ENCODE data around the gene BEND2. TPM values are rescaled to one million over a fixed set of nuclear protein-coding genes. Genes with fewer than 3 reads are reported as not detected.

The BEND2 gene
- total and polyA plus RNA-seq, 2 of the 13 experiments (the other 11 are each of a cell fraction or from before 2014, with no cell fraction given): not detected

- Histone ChIP-seq H3K79me2 (ENCODE audit: insufficient read depth, low read length) (no peaks in the 10 kb centered on the region), H3K36me3 (replicated peaks in 1 of 2; ENCODE audit: control insufficient read depth in 1 of 2, insufficient read depth in 2 of 2, low read length in 2 of 2) (no peaks in the 10 kb centered on the region), H3K4me3 (replicated peaks in 1 of 3; ENCODE audit: insufficient read depth in 1 of 3, low read depth in 2 of 3, low read length in 3 of 3) (no peak overlapping the region), H3K4me2 (ENCODE audit: low read depth, low read length) (no peak overlapping the region), H3K9me3 (ENCODE audit: low read length) (no peaks in the 10 kb centered on the region), H3K9ac (ENCODE audit: insufficient read depth, low read depth, low read length) (no peak overlapping the region), H3K27ac (ENCODE audit: extremely low read length, insufficient read depth, low read length) (no peak overlapping the region), H2AFZ (ENCODE audit: low read length) (no peak overlapping the region), H4K20me1 (ENCODE audit: insufficient read depth, low read length) (no peaks in the 10 kb centered on the region), H3K27me3 (ENCODE audit: control insufficient read depth in 1 of 2, insufficient read depth in 2 of 2, low read length in 2 of 2) (no peaks in the 10 kb centered on the region), H3K4me1 (ENCODE audit: insufficient read depth, low read length) (no peaks in the 10 kb centered on the region)
- FAIRE-seq (no peak), DNase-seq (ENCODE audit: low spot score) (no peak), ATAC-seq (no peak)
- TF ChIP-seq ZBTB46 (CRISPR knock-in tag; IDR thresholded peaks at IDR 0.05; ENCODE audit: borderline replicate concordance) (no peak), ZBTB2 (CRISPR knock-in tag; IDR thresholded peaks at IDR 0.05; ENCODE audit: low read depth) (no peak), XBP1 (CRISPR knock-in tag; IDR thresholded peaks at IDR 0.05) (no peak), NFRKB (IDR thresholded peaks at IDR 0.05) (no peak), SIN3B (IDR thresholded peaks at IDR 0.05; ENCODE audit: low read length) (no peak), POLR2A (IDR thresholded peaks at IDR 0.05; ENCODE audit: insufficient read depth in 1 of 2, low read depth in 2 of 2, low read length in 2 of 2) (no peak), MXI1 (IDR thresholded peaks at IDR 0.05; ENCODE audit: borderline replicate concordance, low read depth, low read length) (no peak), ZNF121 (CRISPR knock-in tag; IDR thresholded peaks at IDR 0.05) (no peak), RARG (CRISPR knock-in tag; IDR thresholded peaks at IDR 0.05; ENCODE audit: low read depth) (no peak), RBFOX2 (IDR thresholded peaks at IDR 0.05; ENCODE audit: low read depth, low read length) (no peak), CAMTA2 (CRISPR knock-in tag; IDR thresholded peaks at IDR 0.05; ENCODE audit: borderline replicate concordance) (no peak), ZFP41 (CRISPR knock-in tag; IDR thresholded peaks at IDR 0.05; ENCODE audit: borderline replicate concordance) (no peak), MATR3 (CRISPR knock-in tag; IDR thresholded peaks at IDR 0.05) (no peak), ZSCAN22 (CRISPR knock-in tag; IDR thresholded peaks at IDR 0.05) (no peak), FLYWCH1 (CRISPR knock-in tag; IDR thresholded peaks at IDR 0.05) (no peak), LCORL (IDR thresholded peaks at IDR 0.05) (no peak), LCORL (CRISPR knock-in tag; IDR thresholded peaks at IDR 0.05) (no peak)
- no TSS peak for BruUV-seq (replicated peaks)
- WGBS (ENCODE audit: low lambda C conversion rate): 0% methylated on average over 1 of the region's 1 CpG
- in situ Hi-C loops (cut with HindIII; ENCODE audit: extremely low pct_ligation_motif_present, low pct_unique_long_range_greater_than_20kb): no loop called here
- ChIA-PET CTCF (ENCODE audit: low intra/inter-chr PET ratio, low total read pairs) (no interaction called here), POLR2A (no interaction called here)
- intact Hi-C loops (cut with micrococcal nuclease; ENCODE audit: unreplicated experiment): no loop called here
These were observed 69.0 kb downstream of the BEND2 start for GRCh38 chrX:18151649-18152048.
